ENCODE measurements around the gene KIAA1755.

KIAA1755 gene

GRCh38 chr20:38270869-38271605 is 10.5 kb upstream of the KIAA1755 start:
- DNase-seq (ENCODE audit: low read depth): peak; percentile 66
- TF ChIP-seq, protein P1, sequence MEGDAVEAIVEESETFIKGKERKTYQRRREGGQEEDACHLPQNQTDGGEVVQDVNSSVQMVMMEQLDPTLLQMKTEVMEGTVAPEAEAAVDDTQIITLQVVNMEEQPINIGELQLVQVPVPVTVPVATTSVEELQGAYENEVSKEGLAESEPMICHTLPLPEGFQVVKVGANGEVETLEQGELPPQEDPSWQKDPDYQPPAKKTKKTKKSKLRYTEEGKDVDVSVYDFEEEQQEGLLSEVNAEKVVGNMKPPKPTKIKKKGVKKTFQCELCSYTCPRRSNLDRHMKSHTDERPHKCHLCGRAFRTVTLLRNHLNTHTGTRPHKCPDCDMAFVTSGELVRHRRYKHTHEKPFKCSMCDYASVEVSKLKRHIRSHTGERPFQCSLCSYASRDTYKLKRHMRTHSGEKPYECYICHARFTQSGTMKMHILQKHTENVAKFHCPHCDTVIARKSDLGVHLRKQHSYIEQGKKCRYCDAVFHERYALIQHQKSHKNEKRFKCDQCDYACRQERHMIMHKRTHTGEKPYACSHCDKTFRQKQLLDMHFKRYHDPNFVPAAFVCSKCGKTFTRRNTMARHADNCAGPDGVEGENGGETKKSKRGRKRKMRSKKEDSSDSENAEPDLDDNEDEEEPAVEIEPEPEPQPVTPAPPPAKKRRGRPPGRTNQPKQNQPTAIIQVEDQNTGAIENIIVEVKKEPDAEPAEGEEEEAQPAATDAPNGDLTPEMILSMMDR (conservative IDR thresholded peaks at IDR 0.05; ENCODE audit: low read depth, low read length): no peak
- no peak overlapping the region for H3K4me3 ChIP-seq (ENCODE audit: low read length)

- no peak for DNase-seq (ENCODE audit: low read depth)
- TF ChIP-seq, protein P1 (conservative IDR thresholded peaks at IDR 0.05; ENCODE audit: low read depth, low read length): no peak
- no peak overlapping the region for H3K4me3 ChIP-seq (ENCODE audit: low read length)
Observed at GRCh38 chr20:38269715-38270114, 9.2 kb upstream of the KIAA1755 start.

DNA sequence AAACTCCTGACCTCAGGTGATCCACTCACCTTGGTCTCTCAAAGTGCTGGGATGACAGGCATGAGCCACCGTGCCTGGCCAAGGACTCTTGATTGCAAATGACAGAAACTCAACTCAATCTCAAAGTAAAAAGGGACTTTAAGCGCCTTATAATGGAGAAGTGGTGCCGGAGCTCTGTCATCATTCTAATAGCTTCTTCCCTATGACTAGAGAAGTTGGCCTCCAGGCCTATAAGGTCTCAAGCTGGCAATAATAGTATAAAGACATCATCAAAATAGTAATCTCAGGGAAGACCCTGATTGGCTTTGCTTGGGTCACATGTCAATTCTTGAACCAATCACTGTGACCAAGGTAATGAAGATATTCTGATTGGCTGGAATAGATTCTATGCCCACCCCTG is 8.5 kb upstream of the KIAA1755 start:
- TF ChIP-seq, protein P1 (conservative IDR thresholded peaks at IDR 0.05; ENCODE audit: low read depth, low read length): no peak
- no peak overlapping the region for H3K4me3 ChIP-seq (ENCODE audit: low read length)
- no peak for DNase-seq (ENCODE audit: low read depth)

DNA sequence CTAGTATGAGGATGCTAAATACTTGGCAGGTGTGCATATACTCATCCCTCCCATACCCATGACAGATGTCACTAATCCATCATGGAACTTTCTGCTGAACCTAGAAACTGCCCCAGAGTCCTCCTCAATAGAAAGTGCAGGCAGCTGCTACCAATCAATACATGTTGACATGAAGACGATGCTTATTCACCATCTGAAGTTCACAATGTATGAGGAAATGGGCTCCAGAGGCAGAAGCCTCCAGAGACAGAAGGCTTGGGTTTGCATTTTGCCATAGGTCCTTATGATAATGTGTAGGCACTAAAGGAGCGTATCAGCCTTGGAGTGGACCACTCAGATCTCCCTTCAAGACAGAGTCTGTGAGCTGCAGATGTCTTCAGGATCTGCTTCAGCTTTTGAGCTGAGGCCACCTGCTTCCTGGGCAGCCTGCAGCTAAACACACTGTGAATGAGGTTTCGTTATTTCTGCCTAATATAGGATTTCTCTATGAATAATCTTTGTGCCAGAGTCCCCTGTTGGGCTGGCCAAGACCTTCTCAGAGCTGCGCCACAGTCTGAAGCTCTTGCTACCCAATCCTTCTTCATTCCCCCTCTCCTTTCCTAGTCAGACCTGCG is 7.5 kb upstream of the KIAA1755 start:
- TF ChIP-seq, protein P1 (conservative IDR thresholded peaks at IDR 0.05; ENCODE audit: low read depth, low read length): no peak
- no peak overlapping the region for H3K4me3 ChIP-seq (ENCODE audit: low read length)
- no peak for DNase-seq (ENCODE audit: low read depth)

GRCh38 chr20:38267296-38267695 is 6.8 kb upstream of the KIAA1755 start:
- TF ChIP-seq, protein P1 (conservative IDR thresholded peaks at IDR 0.05; ENCODE audit: low read depth, low read length): no peak
- no peak for DNase-seq (ENCODE audit: low read depth)
- no peak overlapping the region for H3K4me3 ChIP-seq (ENCODE audit: low read length)

DNA sequence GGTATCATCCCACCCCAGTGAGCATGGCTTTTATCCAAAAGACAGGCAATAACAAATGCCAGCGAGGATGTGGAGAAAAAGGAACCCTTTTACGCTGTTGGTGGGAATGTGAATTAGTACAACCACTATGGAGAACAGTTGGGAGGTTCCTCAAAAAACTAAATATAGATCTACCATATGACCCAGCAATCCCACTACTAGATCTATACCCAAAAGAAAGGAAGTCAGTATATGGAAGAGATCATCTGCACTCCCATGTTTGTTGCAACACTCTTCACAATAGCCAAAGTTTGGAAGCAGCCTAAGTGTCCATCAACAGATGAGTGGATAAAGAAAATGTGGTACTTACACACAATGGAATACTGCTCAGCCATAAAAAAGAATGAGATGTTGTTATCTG is 5.9 kb upstream of the KIAA1755 start:
- H3K4me3 ChIP-seq (ENCODE audit: low read length): no peak overlapping the region
- DNase-seq (ENCODE audit: low read depth): no peak
- TF ChIP-seq, protein P1 (conservative IDR thresholded peaks at IDR 0.05; ENCODE audit: low read depth, low read length): no peak

GRCh38 chr20:38262931-38263330 is 2.4 kb upstream of the KIAA1755 start:
- no peak for DNase-seq (ENCODE audit: low read depth)
- H3K4me3 ChIP-seq (ENCODE audit: low read length): no peak overlapping the region
- TF ChIP-seq, protein P1 (conservative IDR thresholded peaks at IDR 0.05; ENCODE audit: low read depth, low read length): no peak

All from retinal pigment epithelial cell (primary cell).